Heart right ventricle (tissue), 16 donors: ENCODE data around the gene BMERB1. TPM values are rescaled to one million over a fixed set of nuclear protein-coding genes. Genes with fewer than 3 reads are reported as not detected.

Experiments
- ATAC-seq, 8 donors: fragments of 200-7000 bp; cut with Tn5 transposase; one replicate each; pipeline ENCODE4 v1.9.1; 2020; ENCODE audit warnings: mild to moderate bottlenecking in 8 of 8, moderate library complexity in 8 of 8, moderate number of reproducible peaks in 1 of 8
- DNase-seq, 2 donors: peaks; one replicate each; pipeline ENCODE4 v3.0.0-alpha.2; 2020
- H3K27ac ChIP-seq, 10 donors: fragments of 200-600 bp; sonication (generic) in 2 of 10; one replicate each; pipeline versions ENCODE4 v1.5.0 to v1.8.0; 2020 to 2022; ENCODE audit warnings: mild to moderate bottlenecking in 3 of 10
- H3K27me3 ChIP-seq, 7 donors: fragments of 200-600 bp; one replicate each; pipeline ENCODE4 v1.8.0; 2021 to 2022; ENCODE audit warnings: mild to moderate bottlenecking in 2 of 7
- H3K36me3 ChIP-seq, 9 donors: fragments of 200-600 bp; sonication (generic) in 1 of 9; one replicate each; pipeline versions ENCODE4 v1.5.0 to v1.8.0; 2020 to 2022; ENCODE audit warnings: mild to moderate bottlenecking in 2 of 9
- H3K4me1 ChIP-seq, 9 donors: fragments of 200-600 bp; sonication (generic) in 1 of 9; one replicate each; pipeline versions ENCODE4 v1.5.0 to v1.8.0; 2020 to 2022; ENCODE audit warnings: mild to moderate bottlenecking in 4 of 9
- H3K4me3 ChIP-seq, 10 donors: fragments of 200-600 bp; sonication (generic) in 2 of 10; one replicate each; pipeline versions ENCODE4 v1.5.0 to v1.8.0; 2020 to 2022; ENCODE audit warnings: mild to moderate bottlenecking in 7 of 10, moderate library complexity in 2 of 10
- H3K9me3 ChIP-seq, 11 donors: fragments of 200-600 bp in 10 of 11; sonication (generic) in 2 of 11; one replicate each; pipeline versions ENCODE4 v1.5.0 to v1.8.0; 2013 to 2022; ENCODE audit warnings: mild to moderate bottlenecking in 2 of 11, control low read depth in 1 of 11, moderate library complexity in 1 of 11
- CTCF ChIP-seq, 9 donors: fragments of 200-600 bp; sonication (generic) in 2 of 9; IDR thresholded peaks; one replicate each; pipeline versions ENCODE4 v1.5.0 to v1.8.0; 2021 to 2022; ENCODE audit warnings: antibody characterized with exemption in 9 of 9, mild to moderate bottlenecking in 5 of 9, moderate library complexity in 1 of 9
- WGBS, 2 donors: extraction: QIAGEN DNeasy Blood & Tissue Kit; methylation state at CpG; one replicate each; pipeline ENCODE4 v1.1.7; 2013; ENCODE audit warnings: inconsistent platforms in 1 of 2; 5-methylcytosine and 5-hydroxymethylcytosine counted together
- intact Hi-C, 10 donors: fragments of 100-400 bp; cut with DNase I; formaldehyde crosslinking; loops; one replicate each; pipeline versions ENCODE4 v1.11.1 to v1.14.2; 2022
- polyA plus RNA-seq, 2 donors: library from polyadenylated mRNA; stranded (reverse); fragments of 200-250 nt; gene quantifications; one replicate each; pipeline ENCODE4 v1.2.3, GENCODE V29; 2013
- total RNA-seq, 10 donors: library from RNA; stranded (reverse); fragmentation: NEBNext Ultra II Directional in 3 of 10; extraction: Animal tissue kit (Norgen Biotek cat#: 25700) in 3 of 10; gene quantifications; one replicate each; pipeline versions ENCODE4 v1.2.1 to v1.2.4, GENCODE V29; 2021 to 2023
- donor health status: Arrhythmogenic right ventricular cardiomyopathy.
- donor health status: ischemic (EF 13 %, LVEDD 7.1; RV severe dilation, severe dysfunction).
- donor health status: healthy with polysubstance abuse.
- donor health status: DM: no; HTN: yes; CAD: no.
- donor health status: DM: no; HTN: no; CAD: no.
- donor health status: ischemic (EF 25% LVEDD 6.9; RV normal size, moderate dysfunction).
- donor health status: ischemic (EF 25% LVEDD 5.7; RV mildly dilated, moderate dysfunction).
- donor health status: healthy.
- donor health status: DM: yes; HTN: yes; CAD: no.
- donor health status: Ischemic cardiomyopathy.
- donor health status: ischemic (EF 35%, LVEDD 5.7; RV mildly dilated, moderate dysfunction).
- donor health status: nonischemic (EF 11% LVEDD 7.7; RV severe dilation, severe dysfunction).
- donor health status: DM: yes; HTN: yes; CAD: no.
- donor health status: PGD.
- donor health status: ischemic (EF 29% LVEDD 5.4; RV normal size, mild dysfunction).
- donor health status: nonischemic (EF 23%, LVEDD 6.1; RV moderate dilation, normal function).

BMERB1 gene
- total and polyA plus RNA-seq, 12 donors: 16.5 to 121 (median 78.9) TPM

GRCh38 chr16:15618392-15618791, 184.0 kb downstream of the BMERB1 start:
- Histone ChIP-seq H3K4me1 (peaks cover 0 to 27% (median 20%) of the 10 kb centered on the region in 9 donors), H3K27ac (peak overlapping the region in 2 of 10 donors; percentile 16 to 30), H3K36me3 (peaks cover 0 to 100% (median 60%) of the 10 kb centered on the region in 9 donors), H3K27me3 (no peaks in the 10 kb centered on the region), H3K9me3 (no peaks in the 10 kb centered on the region), H3K4me3 (no peak overlapping the region)
- WGBS, 2 donors: 53 to 74% methylated on average over 4 of the region's 4 CpGs
- ATAC-seq: peak in 3 of 8 donors; percentile 11 to 22 (median 18)
- intact Hi-C loops: loop anchor here in 1 of 10 donors (10.0 kb wide), 1 partner anchor 184 kb away; the partner anchor contains the start of gene BMERB1
- DNase-seq: no peak
- TF ChIP-seq CTCF (IDR thresholded peaks at IDR 0.05): no peak

GRCh38 chr16:15620611-15621195, 186.3 kb downstream of the BMERB1 start:
- Histone ChIP-seq H3K36me3 (peaks cover 0 to 100% (median 65%) of the 10 kb centered on the region in 9 donors), H3K27me3 (no peaks in the 10 kb centered on the region), H3K9me3 (no peaks in the 10 kb centered on the region), H3K4me1 (peaks cover 0 to 27% (median 20%) of the 10 kb centered on the region in 9 donors), H3K4me3 (no peak overlapping the region), H3K27ac (peak overlapping the region in 8 of 10 donors; percentile 27 to 81 (median 70))
- ATAC-seq (no peak), DNase-seq (no peak)
- WGBS, 2 donors: 74 to 78% methylated on average over 6 of the region's 6 CpGs
- no peak for TF ChIP-seq CTCF (IDR thresholded peaks at IDR 0.05)
- intact Hi-C loops: loop anchor here in 2 of 10 donors (5.0 to 10.0 kb wide), 2 partner anchors 193 to 196 kb away; no protein-coding TSS in a partner anchor

GRCh38 chr16:15621456-15621855, 187.1 kb downstream of the BMERB1 start:
- intact Hi-C loops: loop anchor here in 2 of 10 donors (5.0 to 10.0 kb wide), 2 partner anchors 194 to 197 kb away; no protein-coding TSS in a partner anchor
- Histone ChIP-seq H3K27me3 (no peaks in the 10 kb centered on the region), H3K27ac (peak overlapping the region; percentile 15 to 81 (median 60)), H3K9me3 (no peaks in the 10 kb centered on the region), H3K4me3 (peak overlapping the region in 2 of 10 donors; percentile 1 to 10), H3K4me1 (peaks cover 0 to 27% (median 20%) of the 10 kb centered on the region in 9 donors), H3K36me3 (peaks cover 0 to 100% (median 59%) of the 10 kb centered on the region in 9 donors)
- ATAC-seq (peak in 6 of 8 donors; percentile 19 to 74 (median 55)), DNase-seq (no peak)
- whole genome bisulfite sequencing, 2 donors: 30 to 45% methylated on average over 4 of the region's 4 CpGs
- no peak for TF ChIP-seq CTCF (IDR thresholded peaks at IDR 0.05)

GRCh38 chr16:15621889-15622288, 187.5 kb downstream of the BMERB1 start:
- peak overlapping the region in 2 of 10 donors; percentile 1 to 10 for H3K4me3 ChIP-seq
- ATAC-seq: peak in 6 of 8 donors; percentile 67 to 81 (median 74)
- DNase-seq: no peak
- H3K4me1 ChIP-seq: peaks cover 0 to 27% (median 20%) of the 10 kb centered on the region in 9 donors
- no peak for TF ChIP-seq CTCF (IDR thresholded peaks at IDR 0.05)
- 57 to 74% methylated on average over 8 of the region's 8 CpGs for WGBS, 2 donors
- peaks cover 0 to 100% (median 55%) of the 10 kb centered on the region in 9 donors for H3K36me3 ChIP-seq
- no peaks in the 10 kb centered on the region for H3K27me3 ChIP-seq
- intact Hi-C loops: loop anchor here in 2 of 10 donors (5.0 to 10.0 kb wide), 2 partner anchors 195 to 197 kb away; no protein-coding TSS in a partner anchor
- H3K9me3 ChIP-seq: no peaks in the 10 kb centered on the region
- peak overlapping the region; percentile 15 to 81 (median 60) for H3K27ac ChIP-seq
